Neuronal stem cell (in vitro differentiated cells): Measurements from ENCODE around the gene ZMIZ1.
A peak's percentile ranks its signal among the peaks of the same experiment; 100 is the strongest.

Experiments
- DNase-seq: peaks from one replicate; pipeline ENCODE4 v3.0.0-alpha.2; 2013; ENCODE audit warnings: low spot score
- H2AFZ ChIP-seq: one replicate; pipeline ENCODE4 v1.6.1; 2013; ENCODE audit warnings: mild to moderate bottlenecking, low read length, inconsistent platforms
- H2AK5ac ChIP-seq: 2 replicates; pipeline ENCODE4 v1.6.1; 2013; ENCODE audit warnings: low read depth, mild to moderate bottlenecking, inconsistent platforms, low read length, moderate library complexity, mixed read lengths
- H2BK120ac ChIP-seq: 2 replicates; pipeline ENCODE4 v1.6.1; 2013; ENCODE audit warnings: low read depth, mild to moderate bottlenecking, inconsistent platforms, low read length, moderate library complexity, mixed read lengths
- H2BK12ac ChIP-seq: one replicate; pipeline ENCODE4 v1.6.1; 2013; ENCODE audit warnings: low read length, inconsistent platforms
- H2BK15ac ChIP-seq: 2 replicates; pipeline ENCODE4 v1.6.1; 2013; ENCODE audit warnings: mild to moderate bottlenecking, low read length, inconsistent platforms, mixed read lengths
- H2BK5ac ChIP-seq: one replicate; pipeline ENCODE4 v1.6.1; 2013; ENCODE audit warnings: inconsistent platforms, mild to moderate bottlenecking, low read length, moderate library complexity
- H3K14ac ChIP-seq: one replicate; pipeline ENCODE4 v1.6.1; 2013; ENCODE audit warnings: low read length, inconsistent platforms
- H3K18ac ChIP-seq: 2 replicates; pipeline ENCODE4 v1.6.1; 2013; ENCODE audit warnings: low read length, inconsistent platforms
- H3K23ac ChIP-seq: 2 replicates; pipeline ENCODE4 v1.6.1; 2013; ENCODE audit warnings: low read depth, mild to moderate bottlenecking, mixed read lengths, low read length, inconsistent platforms; ENCODE audit not compliant: poor library complexity
- H3K27ac ChIP-seq: replicated peaks from 3 replicates; pipeline ENCODE4 v1.5.1; 2013; ENCODE audit warnings: low read length, inconsistent platforms
- H3K27me3 ChIP-seq, 3 experiments: 2 replicates each; pipeline ENCODE4 v1.6.1; 2013; ENCODE audit warnings: low read length in 3 of 3, mild to moderate bottlenecking in 2 of 3, inconsistent platforms in 1 of 3, low read depth in 1 of 3, mixed read lengths in 1 of 3, moderate library complexity in 1 of 3; ENCODE audit not compliant: control insufficient read depth in 3 of 3, insufficient read depth in 3 of 3
- H3K36me3 ChIP-seq, 2 donors: replicated peaks in 1 of 2; 2 replicates each; pipeline ENCODE4 v1.6.1; 2013; ENCODE audit warnings: low read length in 2 of 2; ENCODE audit not compliant: control insufficient read depth in 2 of 2, insufficient read depth in 2 of 2
- H3K4ac ChIP-seq: 2 replicates; pipeline ENCODE4 v1.6.1; 2013; ENCODE audit warnings: inconsistent platforms, mild to moderate bottlenecking, low read length, moderate library complexity
- H3K4me1 ChIP-seq, 2 donors: 1 replicate in 1 of 2; 2 replicates in 1 of 2; pipeline ENCODE4 v1.6.1; 2013; ENCODE audit warnings: low read length in 2 of 2, low read depth in 1 of 2; ENCODE audit not compliant: control insufficient read depth in 2 of 2, insufficient read depth in 1 of 2
- H3K4me2 ChIP-seq: one replicate; pipeline ENCODE4 v1.6.1; 2013; ENCODE audit warnings: mild to moderate bottlenecking, low read length, inconsistent platforms; ENCODE audit not compliant: insufficient read depth, poor library complexity, severe bottlenecking
- H3K4me3 ChIP-seq, 2 donors: 2 replicates each; pipeline ENCODE4 v1.5.1; 2013; ENCODE audit warnings: low read length in 2 of 2, mild to moderate bottlenecking in 2 of 2, inconsistent platforms in 1 of 2, moderate library complexity in 1 of 2
- H3K79me1 ChIP-seq: one replicate; pipeline ENCODE4 v1.6.1; 2013; ENCODE audit warnings: low read depth, mild to moderate bottlenecking, inconsistent platforms, low read length, moderate library complexity
- H3K9ac ChIP-seq: one replicate; pipeline ENCODE4 v1.6.1; 2013; ENCODE audit warnings: mild to moderate bottlenecking, low read depth, low read length, inconsistent platforms; ENCODE audit not compliant: poor library complexity
- H3K9me3 ChIP-seq, 2 donors: replicated peaks in 1 of 2; 2 replicates each; pipeline versions ENCODE3 to v1.6.1; 2013; ENCODE audit warnings: low read length in 2 of 2, mild to moderate bottlenecking in 2 of 2, inconsistent platforms in 1 of 2, low read depth in 1 of 2, mixed read lengths in 1 of 2, moderate library complexity in 1 of 2; ENCODE audit not compliant: control insufficient read depth in 2 of 2, insufficient read depth in 1 of 2
- H4K8ac ChIP-seq: one replicate; pipeline ENCODE4 v1.6.1; 2013; ENCODE audit warnings: low read depth, mild to moderate bottlenecking, inconsistent platforms, low read length, moderate library complexity
- H4K91ac ChIP-seq: one replicate; pipeline ENCODE4 v1.6.1; 2013; ENCODE audit warnings: low read length, low read depth, mild to moderate bottlenecking, inconsistent platforms; ENCODE audit not compliant: poor library complexity
- WGBS, 2 donors: extraction: QIAGEN DNeasy Blood & Tissue Kit; methylation state at CpG; one replicate each; pipeline ENCODE4 v1.1.7; 2013; ENCODE audit warnings: missing lambda C conversion rate in 2 of 2, mixed read lengths in 1 of 2; ENCODE audit not compliant: insufficient read length in 2 of 2, insufficient replicate concordance in 1 of 2; ENCODE audit errors: extremely low coverage in 2 of 2; 5-methylcytosine and 5-hydroxymethylcytosine counted together

ZMIZ1 gene

GRCh38 chr10:79160191-79160590 lies 91.4 kb downstream of the ZMIZ1 start:
- no peak overlapping the region for H2BK120ac ChIP-seq
- no peak overlapping the region for H4K91ac ChIP-seq
- H2BK15ac ChIP-seq = peak overlapping the region; percentile 41
- no peak overlapping the region for H3K27ac ChIP-seq
- peak overlapping the region; percentile 17 for H2BK5ac ChIP-seq
- no peak overlapping the region for H4K8ac ChIP-seq
- H3K9ac ChIP-seq = no peak overlapping the region
- H3K18ac ChIP-seq = peak overlapping the region; percentile 82
- no peaks in the 10 kb centered on the region for H3K27me3 ChIP-seq
- H2AK5ac ChIP-seq = peak overlapping the region; percentile 45
- H3K4ac ChIP-seq = no peak overlapping the region
- peaks cover 17% of the 10 kb centered on the region for H3K79me1 ChIP-seq
- H3K4me1 ChIP-seq = peaks cover 42 to 46% of the 10 kb centered on the region in 2 donors
- peaks cover 0 to 34% of the 10 kb centered on the region in 2 donors for H3K36me3 ChIP-seq
- H3K4me3 ChIP-seq = no peak overlapping the region
- H3K4me2 ChIP-seq = no peak overlapping the region
- H3K9me3 ChIP-seq = no peaks in the 10 kb centered on the region
- DNase-seq = no peak
- no CpG with 5 or more reads among the region's 4 CpGs for WGBS, 2 donors
- H3K23ac ChIP-seq = no peak overlapping the region
- H2AFZ ChIP-seq = no peak overlapping the region
- no peak overlapping the region for H2BK12ac ChIP-seq
- no peak overlapping the region for H3K14ac ChIP-seq

- no CpG with 5 or more reads among the region's 5 CpGs for WGBS, 2 donors
Observed at GRCh38 chr10:79161557-79161956, 92.8 kb downstream of the ZMIZ1 start.

GRCh38 chr10:79162022-79162421 lies 93.3 kb downstream of the ZMIZ1 start:
- Histone ChIP-seq H2BK5ac (peak overlapping the region; percentile 25), H3K4me3 (peak overlapping the region in 1 of 2 donors; percentile 14), H2BK12ac (no peak overlapping the region), H3K36me3 (peaks cover 2 to 45% of the 10 kb centered on the region in 2 donors), H3K4ac (no peak overlapping the region), H3K4me1 (peaks cover 36 to 44% of the 10 kb centered on the region in 2 donors), H3K9me3 (no peaks in the 10 kb centered on the region), H3K4me2 (no peak overlapping the region), H2AFZ (no peak overlapping the region), H3K9ac (peak overlapping the region; percentile 25), H2AK5ac (no peak overlapping the region), H3K14ac (no peak overlapping the region), H2BK15ac (no peak overlapping the region), H3K27ac (no peak overlapping the region), H3K23ac (no peak overlapping the region), H3K18ac (peak overlapping the region; percentile 34), H3K79me1 (peaks cover 17% of the 10 kb centered on the region), H4K8ac (no peak overlapping the region), H4K91ac (no peak overlapping the region), H2BK120ac (no peak overlapping the region), H3K27me3 (no peaks in the 10 kb centered on the region)
- DNase-seq = no peak
- WGBS, 2 donors = no CpG with 5 or more reads among the region's 12 CpGs

More at GRCh38 chr10:79161557-79161956, 92.8 kb downstream of the ZMIZ1 start:
- Histone ChIP-seq H4K8ac (no peak overlapping the region), H3K27me3 (no peaks in the 10 kb centered on the region), H2AK5ac (no peak overlapping the region), H3K4ac (no peak overlapping the region), H2BK12ac (no peak overlapping the region), H3K36me3 (peaks cover 2 to 41% of the 10 kb centered on the region in 2 donors), H3K14ac (no peak overlapping the region), H4K91ac (no peak overlapping the region), H2BK15ac (no peak overlapping the region), H3K9ac (peak overlapping the region; percentile 25), H2BK120ac (no peak overlapping the region), H3K4me1 (peaks cover 41 to 49% of the 10 kb centered on the region in 2 donors), H2BK5ac (peak overlapping the region; percentile 25), H3K18ac (no peak overlapping the region), H3K4me2 (no peak overlapping the region), H3K23ac (no peak overlapping the region), H3K9me3 (no peaks in the 10 kb centered on the region), H2AFZ (no peak overlapping the region), H3K27ac (no peak overlapping the region), H3K79me1 (peaks cover 17% of the 10 kb centered on the region), H3K4me3 (no peak overlapping the region)
- DNase-seq = no peak

- Histone ChIP-seq H3K9me3 (no peaks in the 10 kb centered on the region), H3K18ac (peak overlapping the region; percentile 76), H3K27ac (no peak overlapping the region), H2AK5ac (no peak overlapping the region), H4K8ac (no peak overlapping the region), H3K36me3 (peaks cover 4 to 56% of the 10 kb centered on the region in 2 donors), H3K27me3 (no peaks in the 10 kb centered on the region), H3K9ac (no peak overlapping the region), H3K23ac (no peak overlapping the region), H2AFZ (no peak overlapping the region), H2BK15ac (no peak overlapping the region), H3K4ac (no peak overlapping the region), H3K4me1 (peaks cover 34 to 36% of the 10 kb centered on the region in 2 donors), H2BK120ac (no peak overlapping the region), H2BK5ac (peak overlapping the region; percentile 30), H3K4me2 (no peak overlapping the region), H4K91ac (no peak overlapping the region), H2BK12ac (no peak overlapping the region), H3K79me1 (peaks cover 16% of the 10 kb centered on the region), H3K4me3 (no peak overlapping the region), H3K14ac (no peak overlapping the region)
- no peak for DNase-seq
- no CpG with 5 or more reads among the region's 17 CpGs for WGBS, 2 donors
Observed at GRCh38 chr10:79162861-79163665, 94.3 kb downstream of the ZMIZ1 start.
